HEK293 (cell line): ENCODE results near the gene PTGES2.

ENCODE experiments used
- CTCF ChIA-PET: fragments of 350-600 bp; formaldehyde crosslinking; extraction: SDS; loops from one replicate; lab custom pipeline; 2021; ENCODE audit warnings: antibody characterized with exemption; lab: Yijun Ruan, JAX
- POLR2A ChIA-PET: fragments of 300-600 bp; formaldehyde crosslinking; extraction: SDS; loops from one replicate; lab custom pipeline; 2020; ENCODE audit warnings: antibody characterized with exemption, inconsistent platforms; lab: Yijun Ruan, JAX
- H3K27ac ChIP-seq: fragments of 200-500 bp; sonication (Bioruptor generic); 2 replicates; pipeline ENCODE4 v1.5.1; 2014; ENCODE audit warnings: low read depth, low read length, control low read depth, inconsistent platforms; ENCODE audit errors: extremely low read depth
- H3K36me3 ChIP-seq, 2 experiments: fragments of 200-500 bp in 1 of 2; sonication (Bioruptor generic) in 1 of 2; 1 replicate in 1 of 2; 2 replicates in 1 of 2; pipeline ENCODE4 v1.5.1; 2014 to 2017; ENCODE audit warnings: inconsistent platforms in 2 of 2, low read length in 2 of 2; ENCODE audit not compliant: control insufficient read depth in 2 of 2, insufficient read depth in 1 of 2
- H3K4me1 ChIP-seq: fragments of 200-500 bp; sonication (Bioruptor generic); 2 replicates; pipeline ENCODE4 v1.5.1; 2014; ENCODE audit warnings: mild to moderate bottlenecking, low read length, inconsistent platforms; ENCODE audit not compliant: control insufficient read depth, insufficient read depth
- H3K4me3 ChIP-seq: 2 replicates; pipeline ENCODE4 v1.5.1; 2011; ENCODE audit warnings: low read depth, mild to moderate bottlenecking, control low read depth, low read length, moderate library complexity
- H3K9me3 ChIP-seq: fragments of 200-500 bp; sonication (Bioruptor generic); 2 replicates; pipeline ENCODE4 v1.5.1; 2014; ENCODE audit warnings: low read depth, low read length, inconsistent platforms; ENCODE audit not compliant: control insufficient read depth, insufficient read depth
- EGR2 ChIP-seq: fragments of 450-650 bp; formaldehyde crosslinking; IDR thresholded peaks from 2 replicates; pipeline ENCODE4 v1.5.1; 2016; ENCODE audit warnings: low read depth, missing biosample characterization, missing genetic modification characterization
- HOXA7 ChIP-seq: sonication (generic); formaldehyde crosslinking; IDR thresholded peaks from 2 replicates; pipeline ENCODE4 v1.8.1; 2022; ENCODE audit warnings: missing genetic modification reagents, borderline replicate concordance
- KLF10 ChIP-seq: fragments of 450-650 bp; IDR thresholded peaks from 2 replicates; pipeline ENCODE4 v1.5.1; 2018; ENCODE audit warnings: missing biosample characterization, mild to moderate bottlenecking, missing genetic modification characterization
- SCRT1 ChIP-seq: fragments of 450-650 bp; formaldehyde crosslinking; IDR thresholded peaks from 2 replicates; pipeline ENCODE4 v1.5.1; 2016; ENCODE audit warnings: missing biosample characterization, missing genetic modification characterization, borderline replicate concordance
- SETDB1 ChIP-seq: IDR thresholded peaks from one replicate; pipeline ENCODE4 v1.6.1; 2017; ENCODE audit warnings: mild to moderate bottlenecking, low read length, moderate library complexity, mixed read lengths; ENCODE audit not compliant: insufficient read length
- TRIM28 ChIP-seq: IDR thresholded peaks from 2 replicates; pipeline ENCODE4 v1.6.1; 2011; ENCODE audit warnings: low read length, control low read depth, borderline replicate concordance
- ZEB2 ChIP-seq: fragments of 450-650 bp; formaldehyde crosslinking; IDR thresholded peaks from 2 replicates; pipeline ENCODE4 v1.5.1; 2016; ENCODE audit warnings: missing biosample characterization, missing genetic modification characterization
- ZFHX2 ChIP-seq: fragments of 450-650 bp; formaldehyde crosslinking; conservative IDR thresholded peaks from 2 replicates; pipeline ENCODE4 v1.5.1; 2016; ENCODE audit warnings: missing biosample characterization, missing genetic modification characterization
- ZNF366 ChIP-seq: fragments of 450-650 bp; formaldehyde crosslinking; conservative IDR thresholded peaks from 2 replicates; pipeline ENCODE4 v1.5.1; 2016; ENCODE audit warnings: missing biosample characterization, missing genetic modification characterization
- ZNF473 ChIP-seq: fragments of 450-650 bp; formaldehyde crosslinking; IDR thresholded peaks from 2 replicates; pipeline ENCODE4 v1.5.1; 2017; ENCODE audit warnings: missing biosample characterization, missing genetic modification characterization
- ZNF549 ChIP-seq: fragments of 450-650 bp; IDR thresholded peaks from 2 replicates; pipeline ENCODE4 v1.5.1; 2018; ENCODE audit warnings: missing biosample characterization, missing genetic modification characterization, mild to moderate bottlenecking, inconsistent platforms, moderate library complexity
- ZNF558 ChIP-seq: fragments of 450-650 bp; formaldehyde crosslinking; IDR thresholded peaks from 2 replicates; pipeline ENCODE4 v1.5.1; 2016; ENCODE audit warnings: missing biosample characterization, missing genetic modification characterization
- ZNF600 ChIP-seq: fragments of 450-650 bp; formaldehyde crosslinking; IDR thresholded peaks from 2 replicates; pipeline ENCODE4 v1.5.1; 2016; ENCODE audit warnings: missing biosample characterization, missing genetic modification characterization
- ZNF670 ChIP-seq: fragments of 450-650 bp; formaldehyde crosslinking; IDR thresholded peaks from 2 replicates; pipeline ENCODE4 v1.5.1; 2016; ENCODE audit warnings: missing biosample characterization, missing genetic modification characterization, low read depth
- ZNF777 ChIP-seq: fragments of 450-650 bp; formaldehyde crosslinking; IDR thresholded peaks from 2 replicates; pipeline ENCODE4 v1.5.1; 2017; ENCODE audit warnings: missing biosample characterization, missing genetic modification characterization, borderline replicate concordance
- ZSCAN30 ChIP-seq: fragments of 450-650 bp; IDR thresholded peaks from 2 replicates; pipeline ENCODE4 v1.5.1; 2018; ENCODE audit warnings: missing biosample characterization, mild to moderate bottlenecking, missing genetic modification characterization, moderate library complexity
- TF ChIP-seq, protein P1 (sequence below): fragments of 450-650 bp; formaldehyde crosslinking; IDR thresholded peaks from 2 replicates; pipeline ENCODE4 v1.5.1; 2016; ENCODE audit warnings: missing biosample characterization, missing genetic modification characterization, borderline replicate concordance
- TF ChIP-seq, protein P2 (sequence below): fragments of 450-650 bp; formaldehyde crosslinking; optimal IDR thresholded peaks from 2 replicates; pipeline ENCODE3; 2016; ENCODE audit warnings: missing biosample characterization, mild to moderate bottlenecking, missing genetic modification characterization
- TF ChIP-seq, protein P3 (sequence below): fragments of 450-650 bp; formaldehyde crosslinking; IDR thresholded peaks from 2 replicates; pipeline ENCODE4 v1.5.1; 2016; ENCODE audit warnings: missing biosample characterization, missing genetic modification characterization
- TF ChIP-seq, protein P4 (sequence below): fragments of 450-650 bp; formaldehyde crosslinking; IDR thresholded peaks from 2 replicates; pipeline ENCODE4 v1.5.1; 2017; ENCODE audit warnings: missing biosample characterization, missing genetic modification characterization
- TF ChIP-seq, protein P5 (sequence below): fragments of 450-650 bp; formaldehyde crosslinking; IDR thresholded peaks from 2 replicates; pipeline ENCODE4 v1.5.1; 2016; ENCODE audit warnings: missing biosample characterization, missing genetic modification characterization
- TF ChIP-seq, protein P6 (sequence below): fragments of 450-650 bp; formaldehyde crosslinking; IDR thresholded peaks from 2 replicates; pipeline ENCODE4 v1.5.1; 2016; ENCODE audit warnings: missing biosample characterization, missing genetic modification characterization, low read depth

Gene PTGES2

DNA sequence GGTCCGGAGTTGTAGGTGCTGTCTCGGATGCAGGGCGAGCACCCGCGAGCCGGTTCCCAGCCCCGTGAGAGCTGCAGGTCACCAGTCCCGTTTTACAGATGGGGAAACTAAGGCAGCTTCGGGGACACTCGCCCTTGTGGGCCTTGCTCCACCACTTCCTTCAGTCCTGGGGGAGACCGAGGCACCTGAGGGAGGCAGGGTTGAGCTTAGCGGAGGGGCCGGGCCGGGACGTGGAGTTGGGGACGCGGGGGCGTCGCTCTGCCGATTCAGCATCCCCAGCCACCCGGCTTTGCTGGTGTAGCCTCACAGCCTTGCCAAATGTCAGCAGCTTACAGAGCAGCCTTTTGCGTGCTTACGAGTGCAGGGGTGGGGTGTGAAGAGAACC is 33.1 kb upstream of the PTGES2 start:
- no peaks in the 10 kb centered on the region for H3K9me3 ChIP-seq
- H3K4me3 ChIP-seq = peak overlapping the region; percentile 60
- peaks cover 0 to 32% of the 10 kb centered on the region in 2 experiments; a peak in 2 of 3 replicates for H3K36me3 ChIP-seq
- peak; percentile 31; the same call in 1 of the 2 replicates for TF ChIP-seq EGR2 (tag by site-specific recombination)
- TF ChIP-seq ZNF558 (tag by site-specific recombination) = no peak
- TF ChIP-seq ZEB2 (tag by site-specific recombination) = peak; percentile 10; the same call in 1 of the 2 replicates
- TF ChIP-seq, protein P1, sequence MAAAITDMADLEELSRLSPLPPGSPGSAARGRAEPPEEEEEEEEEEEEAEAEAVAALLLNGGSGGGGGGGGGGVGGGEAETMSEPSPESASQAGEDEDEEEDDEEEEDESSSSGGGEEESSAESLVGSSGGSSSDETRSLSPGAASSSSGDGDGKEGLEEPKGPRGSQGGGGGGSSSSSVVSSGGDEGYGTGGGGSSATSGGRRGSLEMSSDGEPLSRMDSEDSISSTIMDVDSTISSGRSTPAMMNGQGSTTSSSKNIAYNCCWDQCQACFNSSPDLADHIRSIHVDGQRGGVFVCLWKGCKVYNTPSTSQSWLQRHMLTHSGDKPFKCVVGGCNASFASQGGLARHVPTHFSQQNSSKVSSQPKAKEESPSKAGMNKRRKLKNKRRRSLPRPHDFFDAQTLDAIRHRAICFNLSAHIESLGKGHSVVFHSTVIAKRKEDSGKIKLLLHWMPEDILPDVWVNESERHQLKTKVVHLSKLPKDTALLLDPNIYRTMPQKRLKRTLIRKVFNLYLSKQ (tag by site-specific recombination) = no peak
- TF ChIP-seq, protein P2, sequence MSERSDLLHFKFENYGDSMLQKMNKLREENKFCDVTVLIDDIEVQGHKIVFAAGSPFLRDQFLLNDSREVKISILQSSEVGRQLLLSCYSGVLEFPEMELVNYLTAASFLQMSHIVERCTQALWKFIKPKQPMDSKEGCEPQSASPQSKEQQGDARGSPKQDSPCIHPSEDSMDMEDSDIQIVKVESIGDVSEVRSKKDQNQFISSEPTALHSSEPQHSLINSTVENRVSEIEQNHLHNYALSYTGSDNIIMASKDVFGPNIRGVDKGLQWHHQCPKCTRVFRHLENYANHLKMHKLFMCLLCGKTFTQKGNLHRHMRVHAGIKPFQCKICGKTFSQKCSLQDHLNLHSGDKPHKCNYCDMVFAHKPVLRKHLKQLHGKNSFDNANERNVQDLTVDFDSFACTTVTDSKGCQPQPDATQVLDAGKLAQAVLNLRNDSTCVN (tag by site-specific recombination) = peak; percentile 51
- TF ChIP-seq TRIM28 = no peak
- 0 out of 2 replicates have a peak, but pooled peaks have one; percentile 2 for TF ChIP-seq ZSCAN30 (tag by site-specific recombination)
- TF ChIP-seq, protein P3, sequence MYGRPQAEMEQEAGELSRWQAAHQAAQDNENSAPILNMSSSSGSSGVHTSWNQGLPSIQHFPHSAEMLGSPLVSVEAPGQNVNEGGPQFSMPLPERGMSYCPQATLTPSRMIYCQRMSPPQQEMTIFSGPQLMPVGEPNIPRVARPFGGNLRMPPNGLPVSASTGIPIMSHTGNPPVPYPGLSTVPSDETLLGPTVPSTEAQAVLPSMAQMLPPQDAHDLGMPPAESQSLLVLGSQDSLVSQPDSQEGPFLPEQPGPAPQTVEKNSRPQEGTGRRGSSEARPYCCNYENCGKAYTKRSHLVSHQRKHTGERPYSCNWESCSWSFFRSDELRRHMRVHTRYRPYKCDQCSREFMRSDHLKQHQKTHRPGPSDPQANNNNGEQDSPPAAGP (tag by site-specific recombination) = 0 out of 2 replicates have a peak, but pooled peaks have one; percentile 6
- TF ChIP-seq ZFHX2 (tag by site-specific recombination) = peak; percentile 49; the same call in 1 of the 2 replicates
- TF ChIP-seq, all 188 proteins: peak for 6
- CTCF ChIA-PET = interaction anchor here (1.0 kb wide), 1 partner anchor 43 kb away, joined by 3 read pairs; no protein-coding TSS in a partner anchor
- POLR2A ChIA-PET = interaction anchor here (0.6 to 3.9 kb wide), 16 partner anchors 9 to 343 kb away, joined by 3 to 30 read pairs (median 4); partner anchors contain the start of genes CIZ1, GOLGA2, NAIF1 and SLC25A25
- Histone ChIP-seq H3K4me1 (no peaks in the 10 kb centered on the region), H3K27ac (no peak overlapping the region; the same call in 1 of the 2 replicates)

DNA sequence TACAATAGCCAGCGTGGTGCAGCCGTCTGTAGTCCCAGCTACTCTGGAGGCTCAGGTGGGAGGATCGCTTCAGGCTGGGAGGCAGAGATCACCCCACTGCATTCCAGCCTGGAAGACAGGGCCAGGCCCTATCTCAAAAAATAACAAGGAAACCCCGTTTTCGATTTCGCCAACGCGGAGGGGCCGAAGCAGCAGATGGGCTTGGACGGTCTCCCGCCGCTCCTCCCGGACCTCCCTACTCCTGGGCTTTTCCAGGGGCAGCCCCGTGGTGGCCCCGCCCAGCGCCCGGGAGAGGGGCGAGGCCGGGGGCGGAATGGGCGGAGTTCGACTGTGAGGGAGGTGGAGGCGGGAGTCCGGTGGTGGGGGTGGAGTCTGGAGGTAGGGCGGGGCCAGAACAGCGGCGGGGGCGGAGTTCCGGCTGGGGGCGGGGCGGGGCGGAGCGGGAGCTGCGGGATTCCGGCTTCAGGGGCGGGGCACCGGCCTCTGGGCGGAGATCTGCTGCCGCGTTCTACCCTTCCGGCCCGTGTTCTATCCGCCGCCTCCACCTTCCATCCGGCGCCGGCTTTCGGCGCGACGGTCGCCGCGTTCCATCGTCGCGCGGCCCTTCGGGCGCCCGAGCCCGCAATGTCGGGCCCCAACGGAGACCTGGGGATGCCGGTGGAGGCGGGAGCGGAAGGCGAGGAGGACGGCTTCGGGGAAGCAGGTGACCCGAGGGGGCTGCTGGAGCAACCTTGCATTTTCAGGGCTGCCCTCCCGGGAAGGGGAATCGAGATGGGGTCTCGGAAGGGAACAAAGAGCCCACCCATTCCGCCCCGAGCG is 32.5 kb upstream of the PTGES2 start, which contains the start of gene BBLN:
Gene BBLN, plus strand, starts transcription at position 482 of the 819 bp plus-strand sequence. Its CDS starts 143 bp downstream, at position 625.
- POLR2A ChIA-PET = interaction anchor here (0.6 to 3.9 kb wide), 20 partner anchors 9 to 565 kb away, joined by 3 to 30 read pairs (median 4); partner anchors contain the start of genes CIZ1, GOLGA2, NAIF1 and SLC25A25
- TF ChIP-seq ZNF777 (tag by site-specific recombination) (no peak), ZNF366 (tag by site-specific recombination) (peak; percentile 72), SETDB1 (no peak), KLF10 (tag by site-specific recombination) (peak; percentile 48; the same call in 1 of the 2 replicates), EGR2 (tag by site-specific recombination) (peak; percentile 95), SCRT1 (no peak), ZNF600 (tag by site-specific recombination) (peak; percentile 30; the same call in 1 of the 2 replicates), ZNF549 (tag by site-specific recombination) (no peak), ZNF473 (tag by site-specific recombination) (no peak), ZNF670 (no peak), HOXA7 (no peak)
- TF ChIP-seq, protein P4, sequence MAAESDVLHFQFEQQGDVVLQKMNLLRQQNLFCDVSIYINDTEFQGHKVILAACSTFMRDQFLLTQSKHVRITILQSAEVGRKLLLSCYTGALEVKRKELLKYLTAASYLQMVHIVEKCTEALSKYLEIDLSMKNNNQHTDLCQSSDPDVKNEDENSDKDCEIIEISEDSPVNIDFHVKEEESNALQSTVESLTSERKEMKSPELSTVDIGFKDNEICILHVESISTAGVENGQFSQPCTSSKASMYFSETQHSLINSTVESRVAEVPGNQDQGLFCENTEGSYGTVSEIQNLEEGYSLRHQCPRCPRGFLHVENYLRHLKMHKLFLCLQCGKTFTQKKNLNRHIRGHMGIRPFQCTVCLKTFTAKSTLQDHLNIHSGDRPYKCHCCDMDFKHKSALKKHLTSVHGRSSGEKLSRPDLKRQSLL = no peak
- TF ChIP-seq, protein P5, sequence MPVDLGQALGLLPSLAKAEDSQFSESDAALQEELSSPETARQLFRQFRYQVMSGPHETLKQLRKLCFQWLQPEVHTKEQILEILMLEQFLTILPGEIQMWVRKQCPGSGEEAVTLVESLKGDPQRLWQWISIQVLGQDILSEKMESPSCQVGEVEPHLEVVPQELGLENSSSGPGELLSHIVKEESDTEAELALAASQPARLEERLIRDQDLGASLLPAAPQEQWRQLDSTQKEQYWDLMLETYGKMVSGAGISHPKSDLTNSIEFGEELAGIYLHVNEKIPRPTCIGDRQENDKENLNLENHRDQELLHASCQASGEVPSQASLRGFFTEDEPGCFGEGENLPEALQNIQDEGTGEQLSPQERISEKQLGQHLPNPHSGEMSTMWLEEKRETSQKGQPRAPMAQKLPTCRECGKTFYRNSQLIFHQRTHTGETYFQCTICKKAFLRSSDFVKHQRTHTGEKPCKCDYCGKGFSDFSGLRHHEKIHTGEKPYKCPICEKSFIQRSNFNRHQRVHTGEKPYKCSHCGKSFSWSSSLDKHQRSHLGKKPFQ (tag by site-specific recombination) = no peak
- TF ChIP-seq, protein P6, sequence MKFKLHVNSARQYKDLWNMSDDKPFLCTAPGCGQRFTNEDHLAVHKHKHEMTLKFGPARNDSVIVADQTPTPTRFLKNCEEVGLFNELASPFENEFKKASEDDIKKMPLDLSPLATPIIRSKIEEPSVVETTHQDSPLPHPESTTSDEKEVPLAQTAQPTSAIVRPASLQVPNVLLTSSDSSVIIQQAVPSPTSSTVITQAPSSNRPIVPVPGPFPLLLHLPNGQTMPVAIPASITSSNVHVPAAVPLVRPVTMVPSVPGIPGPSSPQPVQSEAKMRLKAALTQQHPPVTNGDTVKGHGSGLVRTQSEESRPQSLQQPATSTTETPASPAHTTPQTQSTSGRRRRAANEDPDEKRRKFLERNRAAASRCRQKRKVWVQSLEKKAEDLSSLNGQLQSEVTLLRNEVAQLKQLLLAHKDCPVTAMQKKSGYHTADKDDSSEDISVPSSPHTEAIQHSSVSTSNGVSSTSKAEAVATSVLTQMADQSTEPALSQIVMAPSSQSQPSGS (tag by site-specific recombination) = no peak

More for the DNA sequence above, 32.5 kb upstream of the PTGES2 start, which contains the start of gene BBLN:
- CTCF ChIA-PET = interaction anchor here (0.5 to 1.9 kb wide), 5 partner anchors 9 to 42 kb away, joined by 3 to 5 read pairs (median 3); no protein-coding TSS in a partner anchor
- Histone ChIP-seq H3K27ac (peak within 1 kb of the TSS; percentile 78), H3K36me3 (peaks cover 0 to 32% of the 10 kb centered on the region in 2 experiments; a peak in 2 of 3 replicates), H3K4me3 (peak within 1 kb of the TSS; percentile 60), H3K9me3 (no peaks in the 10 kb centered on the region), H3K4me1 (no peaks in the 10 kb centered on the region)
